Measurements from ENCODE around the gene UTS2R.

Gene UTS2R

GRCh38 chr17:82394278-82394677, 22.7 kb downstream of the UTS2R start:
- Histone ChIP-seq H3K27ac (no peak overlapping the region), H3K4me3 (ENCODE audit: low read depth, low read length) (no peak overlapping the region), H3K36me3 (replicated peaks) (no peaks in the 10 kb centered on the region), H3K27me3 (replicated peaks) (no peaks in the 10 kb centered on the region)
- in situ Hi-C loops (cut with HindIII; ENCODE audit: low pct_ligation_motif_present, low sequenced_read_pairs): no loop called here
- DNase-seq: no peak
- no peak for TF ChIP-seq CTCF (IDR thresholded peaks at IDR 0.05; ENCODE audit: low read depth, low read length, missing control alignments)

- Histone ChIP-seq H3K27me3 (replicated peaks) (no peaks in the 10 kb centered on the region), H3K4me3 (ENCODE audit: low read depth, low read length) (no peak overlapping the region), H3K36me3 (replicated peaks) (no peaks in the 10 kb centered on the region), H3K27ac (peak overlapping the region; percentile 19)
- TF ChIP-seq CTCF (IDR thresholded peaks at IDR 0.05; ENCODE audit: low read depth, low read length, missing control alignments): no peak
- in situ Hi-C loops (cut with HindIII; ENCODE audit: low pct_ligation_motif_present, low sequenced_read_pairs): no loop called here
- DNase-seq: peak; percentile 79
These were observed 25.3 kb downstream of the UTS2R start for GRCh38 chr17:82396601-82397435.

- no peaks in the 10 kb centered on the region for H3K36me3 ChIP-seq (replicated peaks)
These were observed 26.1 kb downstream of the UTS2R start for GRCh38 chr17:82397449-82398335.

GRCh38 chr17:82399041-82399441, 27.5 kb downstream of the UTS2R start:
- H3K36me3 ChIP-seq (replicated peaks): no peaks in the 10 kb centered on the region
- no peak overlapping the region for H3K4me3 ChIP-seq (ENCODE audit: low read depth, low read length)
- no peak for DNase-seq
- TF ChIP-seq CTCF (IDR thresholded peaks at IDR 0.05; ENCODE audit: low read depth, low read length, missing control alignments): no peak
- no peak overlapping the region for H3K27ac ChIP-seq
- H3K27me3 ChIP-seq (replicated peaks): no peaks in the 10 kb centered on the region
- in situ Hi-C loops (cut with HindIII; ENCODE audit: low pct_ligation_motif_present, low sequenced_read_pairs): no loop called here

More at GRCh38 chr17:82397449-82398335, 26.1 kb downstream of the UTS2R start:
- in situ Hi-C loops (cut with HindIII; ENCODE audit: low pct_ligation_motif_present, low sequenced_read_pairs): no loop called here
- Histone ChIP-seq H3K27me3 (replicated peaks) (no peaks in the 10 kb centered on the region), H3K27ac (no peak overlapping the region), H3K4me3 (ENCODE audit: low read depth, low read length) (no peak overlapping the region)
- no peak for DNase-seq
- no peak for TF ChIP-seq CTCF (IDR thresholded peaks at IDR 0.05; ENCODE audit: low read depth, low read length, missing control alignments)

- TF ChIP-seq CTCF (IDR thresholded peaks at IDR 0.05; ENCODE audit: low read depth, low read length, missing control alignments): no peak
- in situ Hi-C loops (cut with HindIII; ENCODE audit: low pct_ligation_motif_present, low sequenced_read_pairs): no loop called here
- Histone ChIP-seq H3K27ac (no peak overlapping the region), H3K27me3 (replicated peaks) (no peaks in the 10 kb centered on the region), H3K36me3 (replicated peaks) (no peaks in the 10 kb centered on the region), H3K4me3 (ENCODE audit: low read depth, low read length) (no peak overlapping the region)
- no peak for DNase-seq
These were observed 28.1 kb downstream of the UTS2R start for GRCh38 chr17:82399601-82400101.

All from brain microvascular endothelial cell (primary cell).